ENCODE results near the gene ST6GALNAC2. TPM values are rescaled to one million over a fixed set of nuclear protein-coding genes. Genes with fewer than 3 reads are reported as not detected.

ST6GALNAC2 gene
- total and polyA plus RNA-seq, 2 experiments from 2014 or later = 0.31 TPM; not detected in 1

- Histone ChIP-seq H3K4me2 (no peak overlapping the region), H3K79me2 (replicated peaks; ENCODE audit: insufficient read depth) (no peaks in the 10 kb centered on the region), H3K36me3 (ENCODE audit: insufficient read depth) (no peaks in the 10 kb centered on the region), H3K4me1 (ENCODE audit: insufficient read depth) (peaks cover 7% of the 10 kb centered on the region), H3K4me3 (no peak overlapping the region), H3K27ac (ENCODE audit: low read depth) (no peak overlapping the region), H3K9me2 (ENCODE audit: insufficient read depth) (no peaks in the 10 kb centered on the region), H3F3A (replicated peaks; ENCODE audit: low read depth) (no peaks in the 10 kb centered on the region), H3K27me3 (ENCODE audit: insufficient read depth) (peaks cover 35% of the 10 kb centered on the region), H4K20me1 (replicated peaks; ENCODE audit: insufficient read depth) (no peaks in the 10 kb centered on the region; the same call in 1 of the 2 replicates), H2AFZ (no peak overlapping the region)
- TF ChIP-seq STAT1 (IDR thresholded peaks at IDR 0.05; ENCODE audit: unreplicated experiment) = no peak
- TF ChIP-seq ZNF462 (CRISPR knock-in tag; IDR thresholded peaks at IDR 0.05) = no peak
- TF ChIP-seq REST (IDR thresholded peaks at IDR 0.05; ENCODE audit: unreplicated experiment) = no peak
- TF ChIP-seq JUNB (IDR thresholded peaks at IDR 0.05; ENCODE audit: unreplicated experiment) = no peak
- Mint-ChIP-seq H3K27ac (no peak overlapping the region), H3K36me3 (ENCODE audit: low read depth) (no peaks in the 10 kb centered on the region), H3K9me3 (no peaks in the 10 kb centered on the region; the same call in 2 of the 3 replicates), H3K4me1 (peaks cover 7% of the 10 kb centered on the region; the same call in 2 of the 3 replicates), H3K4me3 (no peak overlapping the region), H3K27me3 (ENCODE audit: insufficient read depth, low read depth, poor library complexity) (peaks cover 16% of the 10 kb centered on the region)
- no peak for ATAC-seq
- no peak for DNase-seq (ENCODE audit: low spot score)
These were observed 7.3 kb downstream of the ST6GALNAC2 start for GRCh38 chr17:76578376-76578775.

Measured in GM23338 (cell line).